Liver (tissue), 3 donors: ENCODE results near the gene AMPH.

ENCODE experiments used
- MAX ChIP-seq: IDR thresholded peaks from 2 replicates; pipeline ENCODE4 v1.6.1; 2016; ENCODE audit warnings: antibody characterized with exemption
- REST ChIP-seq: IDR thresholded peaks from 2 replicates; pipeline ENCODE4 v1.6.1; 2016; ENCODE audit warnings: antibody characterized with exemption, mild to moderate bottlenecking
- RXRA ChIP-seq, 2 donors: IDR thresholded peaks; 2 replicates each; pipeline ENCODE4 v1.6.1; 2017 to 2018; ENCODE audit warnings: antibody characterized with exemption in 2 of 2, mild to moderate bottlenecking in 1 of 2
- SP1 ChIP-seq: IDR thresholded peaks from 2 replicates; pipeline ENCODE4 v1.6.1; 2018; ENCODE audit warnings: antibody characterized with exemption, mild to moderate bottlenecking
- TF ChIP-seq, protein P1 (sequence below): fragments of 150-350 bp; IDR thresholded peaks from 2 replicates; pipeline ENCODE4 v1.5.1; 2017; ENCODE audit warnings: improper control_type of control experiment, low read depth, low read length; ENCODE audit not compliant: missing input control
- TF ChIP-seq, protein P2 (sequence below): IDR thresholded peaks from 2 replicates; pipeline ENCODE4 v1.6.1; 2016; ENCODE audit warnings: antibody characterized with exemption
- TF ChIP-seq, protein P3 (sequence below): IDR thresholded peaks from 2 replicates; pipeline ENCODE4 v1.6.1; 2016; ENCODE audit warnings: antibody characterized with exemption
- donor health status: healthy.
- donor health status: healthy.

DNA sequence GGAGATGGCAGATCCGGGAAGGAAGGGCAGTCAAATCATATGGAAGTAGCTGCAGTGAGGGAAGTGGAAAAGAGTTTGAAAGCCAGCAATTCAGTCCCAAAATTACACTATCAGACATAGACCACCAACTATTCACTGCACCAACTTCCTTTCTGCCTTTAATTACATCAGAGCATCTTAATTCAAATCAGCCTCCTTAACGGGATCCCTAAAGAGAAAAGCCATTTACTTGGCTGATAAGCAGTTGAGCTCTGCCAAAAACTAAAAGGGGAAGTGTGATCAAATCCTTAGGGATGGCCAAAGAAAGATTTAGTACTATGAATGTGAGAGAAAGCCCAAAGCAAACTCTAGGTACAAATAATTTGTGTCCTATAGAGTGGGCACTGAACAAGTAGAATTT, 110.4 kb downstream of the AMPH start:
- TF ChIP-seq, protein P1, sequence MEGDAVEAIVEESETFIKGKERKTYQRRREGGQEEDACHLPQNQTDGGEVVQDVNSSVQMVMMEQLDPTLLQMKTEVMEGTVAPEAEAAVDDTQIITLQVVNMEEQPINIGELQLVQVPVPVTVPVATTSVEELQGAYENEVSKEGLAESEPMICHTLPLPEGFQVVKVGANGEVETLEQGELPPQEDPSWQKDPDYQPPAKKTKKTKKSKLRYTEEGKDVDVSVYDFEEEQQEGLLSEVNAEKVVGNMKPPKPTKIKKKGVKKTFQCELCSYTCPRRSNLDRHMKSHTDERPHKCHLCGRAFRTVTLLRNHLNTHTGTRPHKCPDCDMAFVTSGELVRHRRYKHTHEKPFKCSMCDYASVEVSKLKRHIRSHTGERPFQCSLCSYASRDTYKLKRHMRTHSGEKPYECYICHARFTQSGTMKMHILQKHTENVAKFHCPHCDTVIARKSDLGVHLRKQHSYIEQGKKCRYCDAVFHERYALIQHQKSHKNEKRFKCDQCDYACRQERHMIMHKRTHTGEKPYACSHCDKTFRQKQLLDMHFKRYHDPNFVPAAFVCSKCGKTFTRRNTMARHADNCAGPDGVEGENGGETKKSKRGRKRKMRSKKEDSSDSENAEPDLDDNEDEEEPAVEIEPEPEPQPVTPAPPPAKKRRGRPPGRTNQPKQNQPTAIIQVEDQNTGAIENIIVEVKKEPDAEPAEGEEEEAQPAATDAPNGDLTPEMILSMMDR: no peak
- no peak for TF ChIP-seq REST
- TF ChIP-seq, protein P2, sequence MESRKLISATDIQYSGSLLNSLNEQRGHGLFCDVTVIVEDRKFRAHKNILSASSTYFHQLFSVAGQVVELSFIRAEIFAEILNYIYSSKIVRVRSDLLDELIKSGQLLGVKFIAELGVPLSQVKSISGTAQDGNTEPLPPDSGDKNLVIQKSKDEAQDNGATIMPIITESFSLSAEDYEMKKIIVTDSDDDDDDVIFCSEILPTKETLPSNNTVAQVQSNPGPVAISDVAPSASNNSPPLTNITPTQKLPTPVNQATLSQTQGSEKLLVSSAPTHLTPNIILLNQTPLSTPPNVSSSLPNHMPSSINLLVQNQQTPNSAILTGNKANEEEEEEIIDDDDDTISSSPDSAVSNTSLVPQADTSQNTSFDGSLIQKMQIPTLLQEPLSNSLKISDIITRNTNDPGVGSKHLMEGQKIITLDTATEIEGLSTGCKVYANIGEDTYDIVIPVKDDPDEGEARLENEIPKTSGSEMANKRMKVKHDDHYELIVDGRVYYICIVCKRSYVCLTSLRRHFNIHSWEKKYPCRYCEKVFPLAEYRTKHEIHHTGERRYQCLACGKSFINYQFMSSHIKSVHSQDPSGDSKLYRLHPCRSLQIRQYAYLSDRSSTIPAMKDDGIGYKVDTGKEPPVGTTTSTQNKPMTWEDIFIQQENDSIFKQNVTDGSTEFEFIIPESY: no peak
- no peak for TF ChIP-seq MAX
- TF ChIP-seq SP1: no peak
- no peak for TF ChIP-seq RXRA (IDR thresholded peaks at IDR 0.05)
- TF ChIP-seq, protein P3, sequence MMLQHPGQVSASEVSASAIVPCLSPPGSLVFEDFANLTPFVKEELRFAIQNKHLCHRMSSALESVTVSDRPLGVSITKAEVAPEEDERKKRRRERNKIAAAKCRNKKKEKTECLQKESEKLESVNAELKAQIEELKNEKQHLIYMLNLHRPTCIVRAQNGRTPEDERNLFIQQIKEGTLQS: no peak
